ENCODE data around the gene NRXN3. TPM values are rescaled to one million over a fixed set of nuclear protein-coding genes. Genes with fewer than 3 reads are reported as not detected.

Gene NRXN3
- polyA plus RNA-seq, 1 of the 3 experiments (the other 2 are of a cell fraction) = 1.6 TPM

GRCh38 chr14:79599239-79599638 is 1429.1 kb downstream of the NRXN3 start:
- POLR2A ChIA-PET = no interaction called here
- no peaks in the 10 kb centered on the region for H3K9me3 ChIP-seq
- H3K79me2 ChIP-seq (ENCODE audit: insufficient read depth) = no peaks in the 10 kb centered on the region
- peaks cover 0 to 10% of the 10 kb centered on the region in 2 experiments; a peak in 1 of 4 replicates for H3K4me1 ChIP-seq (ENCODE audit: control insufficient read depth in 1 of 2, insufficient read depth in 2 of 2, low read depth in 1 of 2, low read length in 1 of 2)
- no peaks in the 10 kb centered on the region for H3K27me3 ChIP-seq (ENCODE audit: insufficient read depth)
- H3K9ac ChIP-seq = no peak overlapping the region
- H3K9me2 ChIP-seq = no peaks in the 10 kb centered on the region
- no peak overlapping the region for H3K27ac ChIP-seq (ENCODE audit: low read depth in 2 of 2, low read length in 1 of 2)
- H2AFZ ChIP-seq (ENCODE audit: low read depth) = no peak overlapping the region
- CTCF ChIA-PET = no interaction called here
- H3K4me2 ChIP-seq = no peak overlapping the region
- TF ChIP-seq NRF1 (IDR thresholded peaks at IDR 0.05; ENCODE audit: low read depth, low read length) (no peak), MAX (IDR thresholded peaks at IDR 0.05; ENCODE audit: low read depth) (no peak), RXRA (IDR thresholded peaks at IDR 0.05; ENCODE audit: borderline replicate concordance, low read depth) (no peak), PBX3 (IDR thresholded peaks at IDR 0.05) (no peak), POLR2AphosphoS5 (IDR thresholded peaks at IDR 0.05; ENCODE audit: low read depth, low read length) (no peak), EP300 (IDR thresholded peaks at IDR 0.05; ENCODE audit: borderline replicate concordance in 1 of 2, low read depth in 1 of 2, low read length in 1 of 2) (no peak), ELF1 (IDR thresholded peaks at IDR 0.05) (no peak), GATA2 (CRISPR knock-in tag; IDR thresholded peaks at IDR 0.05) (no peak), GABPA (IDR thresholded peaks at IDR 0.05; ENCODE audit: low read depth) (no peak), YY1 (IDR thresholded peaks at IDR 0.05; ENCODE audit: low read depth) (no peak), FOXJ3 (CRISPR knock-in tag; IDR thresholded peaks at IDR 0.05) (no peak), SIN3A (IDR thresholded peaks at IDR 0.05; ENCODE audit: borderline replicate concordance, low read depth, low read length) (no peak), SMC3 (IDR thresholded peaks at IDR 0.05; ENCODE audit: low read depth, low read length) (no peak), FOSL2 (IDR thresholded peaks at IDR 0.05; ENCODE audit: borderline replicate concordance, low read depth) (no peak), RCOR1 (IDR thresholded peaks at IDR 0.05; ENCODE audit: low read length) (no peak), RAD21 (IDR thresholded peaks at IDR 0.05; ENCODE audit: low read length) (no peak)
- TF ChIP-seq, protein P1, sequence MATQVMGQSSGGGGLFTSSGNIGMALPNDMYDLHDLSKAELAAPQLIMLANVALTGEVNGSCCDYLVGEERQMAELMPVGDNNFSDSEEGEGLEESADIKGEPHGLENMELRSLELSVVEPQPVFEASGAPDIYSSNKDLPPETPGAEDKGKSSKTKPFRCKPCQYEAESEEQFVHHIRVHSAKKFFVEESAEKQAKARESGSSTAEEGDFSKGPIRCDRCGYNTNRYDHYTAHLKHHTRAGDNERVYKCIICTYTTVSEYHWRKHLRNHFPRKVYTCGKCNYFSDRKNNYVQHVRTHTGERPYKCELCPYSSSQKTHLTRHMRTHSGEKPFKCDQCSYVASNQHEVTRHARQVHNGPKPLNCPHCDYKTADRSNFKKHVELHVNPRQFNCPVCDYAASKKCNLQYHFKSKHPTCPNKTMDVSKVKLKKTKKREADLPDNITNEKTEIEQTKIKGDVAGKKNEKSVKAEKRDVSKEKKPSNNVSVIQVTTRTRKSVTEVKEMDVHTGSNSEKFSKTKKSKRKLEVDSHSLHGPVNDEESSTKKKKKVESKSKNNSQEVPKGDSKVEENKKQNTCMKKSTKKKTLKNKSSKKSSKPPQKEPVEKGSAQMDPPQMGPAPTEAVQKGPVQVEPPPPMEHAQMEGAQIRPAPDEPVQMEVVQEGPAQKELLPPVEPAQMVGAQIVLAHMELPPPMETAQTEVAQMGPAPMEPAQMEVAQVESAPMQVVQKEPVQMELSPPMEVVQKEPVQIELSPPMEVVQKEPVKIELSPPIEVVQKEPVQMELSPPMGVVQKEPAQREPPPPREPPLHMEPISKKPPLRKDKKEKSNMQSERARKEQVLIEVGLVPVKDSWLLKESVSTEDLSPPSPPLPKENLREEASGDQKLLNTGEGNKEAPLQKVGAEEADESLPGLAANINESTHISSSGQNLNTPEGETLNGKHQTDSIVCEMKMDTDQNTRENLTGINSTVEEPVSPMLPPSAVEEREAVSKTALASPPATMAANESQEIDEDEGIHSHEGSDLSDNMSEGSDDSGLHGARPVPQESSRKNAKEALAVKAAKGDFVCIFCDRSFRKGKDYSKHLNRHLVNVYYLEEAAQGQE (IDR thresholded peaks at IDR 0.05; ENCODE audit: low read depth, low read length) = no peak
- TF ChIP-seq, protein P2, sequence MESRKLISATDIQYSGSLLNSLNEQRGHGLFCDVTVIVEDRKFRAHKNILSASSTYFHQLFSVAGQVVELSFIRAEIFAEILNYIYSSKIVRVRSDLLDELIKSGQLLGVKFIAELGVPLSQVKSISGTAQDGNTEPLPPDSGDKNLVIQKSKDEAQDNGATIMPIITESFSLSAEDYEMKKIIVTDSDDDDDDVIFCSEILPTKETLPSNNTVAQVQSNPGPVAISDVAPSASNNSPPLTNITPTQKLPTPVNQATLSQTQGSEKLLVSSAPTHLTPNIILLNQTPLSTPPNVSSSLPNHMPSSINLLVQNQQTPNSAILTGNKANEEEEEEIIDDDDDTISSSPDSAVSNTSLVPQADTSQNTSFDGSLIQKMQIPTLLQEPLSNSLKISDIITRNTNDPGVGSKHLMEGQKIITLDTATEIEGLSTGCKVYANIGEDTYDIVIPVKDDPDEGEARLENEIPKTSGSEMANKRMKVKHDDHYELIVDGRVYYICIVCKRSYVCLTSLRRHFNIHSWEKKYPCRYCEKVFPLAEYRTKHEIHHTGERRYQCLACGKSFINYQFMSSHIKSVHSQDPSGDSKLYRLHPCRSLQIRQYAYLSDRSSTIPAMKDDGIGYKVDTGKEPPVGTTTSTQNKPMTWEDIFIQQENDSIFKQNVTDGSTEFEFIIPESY (IDR thresholded peaks at IDR 0.05; ENCODE audit: borderline replicate concordance, low read depth) = no peak
- TF ChIP-seq, protein P3, sequence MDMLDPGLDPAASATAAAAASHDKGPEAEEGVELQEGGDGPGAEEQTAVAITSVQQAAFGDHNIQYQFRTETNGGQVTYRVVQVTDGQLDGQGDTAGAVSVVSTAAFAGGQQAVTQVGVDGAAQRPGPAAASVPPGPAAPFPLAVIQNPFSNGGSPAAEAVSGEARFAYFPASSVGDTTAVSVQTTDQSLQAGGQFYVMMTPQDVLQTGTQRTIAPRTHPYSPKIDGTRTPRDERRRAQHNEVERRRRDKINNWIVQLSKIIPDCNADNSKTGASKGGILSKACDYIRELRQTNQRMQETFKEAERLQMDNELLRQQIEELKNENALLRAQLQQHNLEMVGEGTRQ (IDR thresholded peaks at IDR 0.05; ENCODE audit: borderline replicate concordance, low read depth, low read length) = no peak
- TF ChIP-seq, protein P4, sequence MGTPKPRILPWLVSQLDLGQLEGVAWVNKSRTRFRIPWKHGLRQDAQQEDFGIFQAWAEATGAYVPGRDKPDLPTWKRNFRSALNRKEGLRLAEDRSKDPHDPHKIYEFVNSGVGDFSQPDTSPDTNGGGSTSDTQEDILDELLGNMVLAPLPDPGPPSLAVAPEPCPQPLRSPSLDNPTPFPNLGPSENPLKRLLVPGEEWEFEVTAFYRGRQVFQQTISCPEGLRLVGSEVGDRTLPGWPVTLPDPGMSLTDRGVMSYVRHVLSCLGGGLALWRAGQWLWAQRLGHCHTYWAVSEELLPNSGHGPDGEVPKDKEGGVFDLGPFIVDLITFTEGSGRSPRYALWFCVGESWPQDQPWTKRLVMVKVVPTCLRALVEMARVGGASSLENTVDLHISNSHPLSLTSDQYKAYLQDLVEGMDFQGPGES (IDR thresholded peaks at IDR 0.05; ENCODE audit: low read depth, low read length) = no peak
- H3K36me3 ChIP-seq (replicated peaks in 1 of 2; ENCODE audit: control insufficient read depth in 1 of 2, insufficient read depth in 2 of 2, low read length in 1 of 2) = no peaks in the 10 kb centered on the region
- no peaks in the 10 kb centered on the region for H3F3A ChIP-seq (replicated peaks; ENCODE audit: insufficient read depth)
- no peak overlapping the region for H3K4me3 ChIP-seq (ENCODE audit: low read depth in 2 of 2, low read length in 1 of 2)
- no peaks in the 10 kb centered on the region for H4K20me1 ChIP-seq (ENCODE audit: insufficient read depth)
- DNase-seq = no peak

Data from SK-N-SH (cell line).